Glomerular visceral epithelial cell (primary cell): Measurements from ENCODE around the gene SEPTIN2.
"Not testable (repeated sequence)": the region's sequence is repeated elsewhere in the genome, so short reads cannot be mapped to it uniquely, and the experiment has no call there.

Experiments used
- DNase-seq: peaks from one replicate; pipeline ENCODE4 v3.0.0-alpha.2; 2016; ENCODE audit errors: extremely low spot score

SEPTIN2 gene

GRCh38 chr2:241315879-241316631, at the start of gene SEPTIN2:
SEPTIN2 (plus strand) TSS chr2:241315925; CDS start chr2:241324233, 8,308 bp downstream.
- no peak for DNase-seq

- DNase-seq, result no peak
These were observed 48.3 kb upstream of the SEPTIN2 start for GRCh38 chr2:241267249-241268067.

- no peak for DNase-seq
These were observed 47.4 kb upstream of the SEPTIN2 start for GRCh38 chr2:241268306-241268705.

GRCh38 chr2:241268716-241269445, 46.8 kb upstream of the SEPTIN2 start:
- peak; percentile 39 for DNase-seq

- no peak for DNase-seq
These were observed 45.8 kb upstream of the SEPTIN2 start for GRCh38 chr2:241269707-241270520.

GRCh38 chr2:241270531-241270930, 45.2 kb upstream of the SEPTIN2 start:
- DNase-seq, result no peak

GRCh38 chr2:241271706-241272302, 43.9 kb upstream of the SEPTIN2 start:
- peak; percentile 80 for DNase-seq

GRCh38 chr2:241272303-241273209, 43.2 kb upstream of the SEPTIN2 start:
- DNase-seq, result peak; percentile 81

GRCh38 chr2:241273210-241274020, 42.3 kb upstream of the SEPTIN2 start:
- no peak for DNase-seq

GRCh38 chr2:241274127-241274526, 41.6 kb upstream of the SEPTIN2 start:
- no peak for DNase-seq

- DNase-seq, result no peak
These were observed 40.2 kb upstream of the SEPTIN2 start for GRCh38 chr2:241275504-241275903.

- no peak for DNase-seq
These were observed 39.8 kb upstream of the SEPTIN2 start for GRCh38 chr2:241275910-241276309.

- DNase-seq, result not testable (repeated sequence)
These were observed 37.4 kb upstream of the SEPTIN2 start for GRCh38 chr2:241278306-241278705.

- no peak for DNase-seq
These were observed 36.3 kb upstream of the SEPTIN2 start for GRCh38 chr2:241279413-241279812.

GRCh38 chr2:241279828-241280227, 35.9 kb upstream of the SEPTIN2 start:
- no peak for DNase-seq

GRCh38 chr2:241280291-241280690, 35.4 kb upstream of the SEPTIN2 start:
- no peak for DNase-seq

- no peak for DNase-seq
These were observed 33.2 kb upstream of the SEPTIN2 start for GRCh38 chr2:241282555-241282954.

- DNase-seq, result no peak
These were observed 30.1 kb upstream of the SEPTIN2 start for GRCh38 chr2:241285596-241285995.
